Neural cell (in vitro differentiated cells): ENCODE measurements around the gene FAM9A.

Experiments
- EP300 ChIP-seq: fragments of 450-650 bp; conservative IDR thresholded peaks from 2 replicates; pipeline ENCODE4 v1.6.1; 2014; ENCODE audit warnings: antibody characterized with exemption, mild to moderate bottlenecking, moderate library complexity; ENCODE audit not compliant: poor library complexity, severe bottlenecking
- EZH2 ChIP-seq: fragments of 200-600, 300-800 bp; shearing (Covaris generic), sonication (generic); IDR thresholded peaks from 2 replicates; pipeline ENCODE4 v1.6.1; 2014; ENCODE audit warnings: antibody characterized with exemption, low read length, borderline replicate concordance, mild to moderate bottlenecking; ENCODE audit not compliant: insufficient read depth, poor library complexity, severe bottlenecking
- POLR2AphosphoS5 ChIP-seq: IDR thresholded peaks from 2 replicates; pipeline ENCODE4 v1.6.1; 2012
- RAD21 ChIP-seq: fragments of 450-650 bp; conservative IDR thresholded peaks from 2 replicates; pipeline ENCODE4 v1.6.1; 2014; ENCODE audit warnings: antibody characterized with exemption, mild to moderate bottlenecking, moderate library complexity
- TF ChIP-seq, protein P1 (sequence below): fragments of 450-650 bp; IDR thresholded peaks from 2 replicates; pipeline ENCODE4 v1.5.1; 2014; ENCODE audit warnings: antibody characterized with exemption, mild to moderate bottlenecking, moderate library complexity; ENCODE audit not compliant: poor library complexity, severe bottlenecking
- TF ChIP-seq, protein P2 (sequence below): IDR thresholded peaks from 2 replicates; pipeline ENCODE4 v1.6.1; 2012; ENCODE audit warnings: borderline replicate concordance

DNA sequence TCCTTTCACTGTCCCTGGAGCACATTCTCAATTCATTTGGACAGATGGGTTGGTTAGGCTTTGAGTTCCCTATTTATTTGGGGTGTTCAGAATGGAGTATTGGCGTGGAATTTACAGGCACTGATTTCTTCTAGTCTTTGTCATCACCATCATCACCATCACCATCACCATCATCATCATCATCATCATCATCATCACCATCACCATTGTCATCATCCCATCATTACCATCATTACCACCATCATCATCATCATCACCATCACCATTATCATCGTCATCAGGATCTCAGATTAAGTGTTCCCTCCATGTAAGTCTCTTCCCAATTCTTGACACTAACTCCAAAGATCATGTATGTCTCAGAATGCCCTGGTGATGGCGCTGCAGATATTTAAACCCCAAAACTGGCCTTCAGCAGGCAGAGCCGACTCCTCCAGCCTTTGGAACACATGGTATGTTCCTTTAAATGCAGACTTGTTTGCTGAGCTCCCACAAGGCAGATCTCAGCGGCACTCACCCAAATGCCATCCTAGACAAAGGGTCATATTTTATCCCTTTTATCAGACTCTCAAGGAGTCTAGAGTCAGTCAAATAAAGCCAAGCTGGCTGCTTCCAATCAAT, 19.8 kb upstream of the FAM9A start:
- TF ChIP-seq, protein P1, sequence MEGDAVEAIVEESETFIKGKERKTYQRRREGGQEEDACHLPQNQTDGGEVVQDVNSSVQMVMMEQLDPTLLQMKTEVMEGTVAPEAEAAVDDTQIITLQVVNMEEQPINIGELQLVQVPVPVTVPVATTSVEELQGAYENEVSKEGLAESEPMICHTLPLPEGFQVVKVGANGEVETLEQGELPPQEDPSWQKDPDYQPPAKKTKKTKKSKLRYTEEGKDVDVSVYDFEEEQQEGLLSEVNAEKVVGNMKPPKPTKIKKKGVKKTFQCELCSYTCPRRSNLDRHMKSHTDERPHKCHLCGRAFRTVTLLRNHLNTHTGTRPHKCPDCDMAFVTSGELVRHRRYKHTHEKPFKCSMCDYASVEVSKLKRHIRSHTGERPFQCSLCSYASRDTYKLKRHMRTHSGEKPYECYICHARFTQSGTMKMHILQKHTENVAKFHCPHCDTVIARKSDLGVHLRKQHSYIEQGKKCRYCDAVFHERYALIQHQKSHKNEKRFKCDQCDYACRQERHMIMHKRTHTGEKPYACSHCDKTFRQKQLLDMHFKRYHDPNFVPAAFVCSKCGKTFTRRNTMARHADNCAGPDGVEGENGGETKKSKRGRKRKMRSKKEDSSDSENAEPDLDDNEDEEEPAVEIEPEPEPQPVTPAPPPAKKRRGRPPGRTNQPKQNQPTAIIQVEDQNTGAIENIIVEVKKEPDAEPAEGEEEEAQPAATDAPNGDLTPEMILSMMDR: peak; percentile 31
- TF ChIP-seq EZH2 (no peak), RAD21 (peak; percentile 24), EP300 (no peak), POLR2AphosphoS5 (no peak)
- TF ChIP-seq, protein P2, sequence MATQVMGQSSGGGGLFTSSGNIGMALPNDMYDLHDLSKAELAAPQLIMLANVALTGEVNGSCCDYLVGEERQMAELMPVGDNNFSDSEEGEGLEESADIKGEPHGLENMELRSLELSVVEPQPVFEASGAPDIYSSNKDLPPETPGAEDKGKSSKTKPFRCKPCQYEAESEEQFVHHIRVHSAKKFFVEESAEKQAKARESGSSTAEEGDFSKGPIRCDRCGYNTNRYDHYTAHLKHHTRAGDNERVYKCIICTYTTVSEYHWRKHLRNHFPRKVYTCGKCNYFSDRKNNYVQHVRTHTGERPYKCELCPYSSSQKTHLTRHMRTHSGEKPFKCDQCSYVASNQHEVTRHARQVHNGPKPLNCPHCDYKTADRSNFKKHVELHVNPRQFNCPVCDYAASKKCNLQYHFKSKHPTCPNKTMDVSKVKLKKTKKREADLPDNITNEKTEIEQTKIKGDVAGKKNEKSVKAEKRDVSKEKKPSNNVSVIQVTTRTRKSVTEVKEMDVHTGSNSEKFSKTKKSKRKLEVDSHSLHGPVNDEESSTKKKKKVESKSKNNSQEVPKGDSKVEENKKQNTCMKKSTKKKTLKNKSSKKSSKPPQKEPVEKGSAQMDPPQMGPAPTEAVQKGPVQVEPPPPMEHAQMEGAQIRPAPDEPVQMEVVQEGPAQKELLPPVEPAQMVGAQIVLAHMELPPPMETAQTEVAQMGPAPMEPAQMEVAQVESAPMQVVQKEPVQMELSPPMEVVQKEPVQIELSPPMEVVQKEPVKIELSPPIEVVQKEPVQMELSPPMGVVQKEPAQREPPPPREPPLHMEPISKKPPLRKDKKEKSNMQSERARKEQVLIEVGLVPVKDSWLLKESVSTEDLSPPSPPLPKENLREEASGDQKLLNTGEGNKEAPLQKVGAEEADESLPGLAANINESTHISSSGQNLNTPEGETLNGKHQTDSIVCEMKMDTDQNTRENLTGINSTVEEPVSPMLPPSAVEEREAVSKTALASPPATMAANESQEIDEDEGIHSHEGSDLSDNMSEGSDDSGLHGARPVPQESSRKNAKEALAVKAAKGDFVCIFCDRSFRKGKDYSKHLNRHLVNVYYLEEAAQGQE: no peak
